Measurements from ENCODE around the gene HADH.
A peak's percentile ranks its signal among the peaks of the same experiment; 100 is the strongest.

The HADH gene

GRCh38 chr4:108013955-108014354, 24.3 kb downstream of the HADH start:
- Histone ChIP-seq H3K36me3 (peaks cover 34 to 67% (median 48%) of the 10 kb centered on the region in 3 donors), H3K4me3 (no peak overlapping the region), H3K27ac (no peak overlapping the region), H3K27me3 (no peaks in the 10 kb centered on the region), H3K4me1 (peaks cover 0 to 15% (median 2%) of the 10 kb centered on the region in 4 donors), H3K9me3 (no peaks in the 10 kb centered on the region)
- intact Hi-C loops (cut with DNase I; ENCODE audit: low total_unique reads), result loop anchor here (10.0 kb wide), 1 partner anchor 79 kb away; the partner anchor contains the start of gene CYP2U1
- no peak for TF ChIP-seq CTCF (IDR thresholded peaks at IDR 0.05)
- no peak for DNase-seq

GRCh38 chr4:108018040-108018883, 28.6 kb downstream of the HADH start:
- H3K27ac ChIP-seq, result no peak overlapping the region
- no peaks in the 10 kb centered on the region for H3K27me3 ChIP-seq
- intact Hi-C loops (cut with DNase I; ENCODE audit: low total_unique reads), result loop anchor here (10.0 kb wide), 1 partner anchor 83 kb away; the partner anchor contains the start of gene CYP2U1
- DNase-seq, result peak; percentile 85 to 87
- H3K9me3 ChIP-seq, result no peaks in the 10 kb centered on the region
- H3K4me1 ChIP-seq, result no peaks in the 10 kb centered on the region
- H3K4me3 ChIP-seq, result no peak overlapping the region
- TF ChIP-seq CTCF (IDR thresholded peaks at IDR 0.05), result peak; percentile 72 to 87
- H3K36me3 ChIP-seq, result peaks cover 57 to 79% (median 61%) of the 10 kb centered on the region in 3 donors

GRCh38 chr4:108018884-108019187, 29.1 kb downstream of the HADH start:
- Histone ChIP-seq H3K9me3 (no peaks in the 10 kb centered on the region), H3K27ac (no peak overlapping the region), H3K36me3 (peaks cover 63 to 83% (median 64%) of the 10 kb centered on the region in 3 donors), H3K4me1 (no peaks in the 10 kb centered on the region), H3K27me3 (no peaks in the 10 kb centered on the region), H3K4me3 (no peak overlapping the region)
- TF ChIP-seq CTCF (IDR thresholded peaks at IDR 0.05), result no peak
- intact Hi-C loops (cut with DNase I; ENCODE audit: low total_unique reads), result loop anchor here (10.0 kb wide), 1 partner anchor 84 kb away; the partner anchor contains the start of gene CYP2U1
- DNase-seq, result no peak

- TF ChIP-seq CTCF (IDR thresholded peaks at IDR 0.05), result no peak
- Histone ChIP-seq H3K4me3 (no peak overlapping the region), H3K27me3 (no peaks in the 10 kb centered on the region), H3K36me3 (peaks cover 83 to 98% (median 83%) of the 10 kb centered on the region in 3 donors), H3K9me3 (no peaks in the 10 kb centered on the region), H3K27ac (no peak overlapping the region), H3K4me1 (no peaks in the 10 kb centered on the region)
- intact Hi-C loops (cut with DNase I; ENCODE audit: low total_unique reads), result no loop called here
- DNase-seq, result no peak
Observed at GRCh38 chr4:108024085-108024877, 34.6 kb downstream of the HADH start.

- no peak for DNase-seq
- Histone ChIP-seq H3K27me3 (no peaks in the 10 kb centered on the region), H3K27ac (no peak overlapping the region), H3K4me1 (no peaks in the 10 kb centered on the region), H3K4me3 (no peak overlapping the region), H3K9me3 (no peaks in the 10 kb centered on the region), H3K36me3 (peaks cover 83 to 98% (median 83%) of the 10 kb centered on the region in 3 donors)
- intact Hi-C loops (cut with DNase I; ENCODE audit: low total_unique reads), result no loop called here
- TF ChIP-seq CTCF (IDR thresholded peaks at IDR 0.05), result no peak
Observed at GRCh38 chr4:108024878-108025165, 35.1 kb downstream of the HADH start.

Data from tibial artery (tissue), 4 donors.